ENCODE results near the gene NQO2. TPM values are rescaled to one million over a fixed set of nuclear protein-coding genes. Genes with fewer than 3 reads are reported as not detected.

The NQO2 gene
- total RNA-seq (10 to 100 TPM; 38.1 to 60.6 (median 46.8) TPM), polyA plus RNA-seq (71.0 TPM)
- long read RNA-seq, donor 1, full-length matches to known transcripts, result 50 of 73 reads
- long read RNA-seq, donor 1, partial matches to known transcripts, result 1 of 73 reads
- long read RNA-seq, donor 1, other reads (novel, unspliced or antisense), result 22 of 73 reads
- long read RNA-seq, donor 2, full-length matches to known transcripts, result 26 of 37 reads
- long read RNA-seq, donor 2, partial matches to known transcripts, result 0 of 37 reads
- long read RNA-seq, donor 2, other reads (novel, unspliced or antisense), result 11 of 37 reads
- long read RNA-seq, donor 3, full-length matches to known transcripts, result 54 of 79 reads
- long read RNA-seq, donor 3, partial matches to known transcripts, result 1 of 79 reads
- long read RNA-seq, donor 3, other reads (novel, unspliced or antisense), result 24 of 79 reads
- long read RNA-seq, donor 4, full-length matches to known transcripts, result 19 of 31 reads
- long read RNA-seq, donor 4, partial matches to known transcripts, result 1 of 31 reads
- long read RNA-seq, donor 4, other reads (novel, unspliced or antisense), result 11 of 31 reads

- H3K27me3 ChIP-seq (ENCODE audit: control insufficient read depth, insufficient read depth), result no peaks in the 10 kb centered on the region
- WGBS, result 5% methylated on average over 87 of the region's 87 CpGs
Observed at GRCh38 chr6:2999618-3000557, at the start of gene NQO2. TSS of gene NQO2 (plus strand) at chr6:2999894. CDS start at chr6:3006553, 6,659 bp downstream.

DNA sequence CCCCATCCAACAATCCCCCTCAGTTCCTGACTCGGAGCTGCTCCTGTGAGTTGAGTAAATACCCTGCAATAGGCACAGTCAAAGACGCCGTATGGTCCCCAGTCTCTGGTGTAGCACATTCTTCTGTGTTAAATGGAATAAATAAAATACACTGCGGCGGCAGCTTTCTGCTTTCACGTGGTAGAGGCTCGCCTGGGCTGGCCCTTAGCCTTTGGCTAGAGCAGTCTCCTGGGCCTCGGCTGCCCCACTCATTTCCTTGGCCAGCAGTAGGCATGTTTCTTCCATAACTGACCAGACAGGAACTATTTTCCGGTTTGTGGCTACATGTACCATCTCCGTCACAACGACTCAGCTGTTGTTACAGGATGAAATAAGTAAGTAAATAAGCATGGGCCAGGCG is 49.0 kb upstream of the NQO2 start:
- 85% methylated on average over 12 of the region's 12 CpGs for WGBS
- DNase-seq (peak in 1 of 3 donors; percentile 18), ATAC-seq (no peak)
- Histone ChIP-seq H3K4me3 (ENCODE audit: low read length) (no peak overlapping the region), H3K27ac (ENCODE audit: low read length) (no peak overlapping the region), H3K4me1 (ENCODE audit: control insufficient read depth, insufficient read depth, low read length) (no peaks in the 10 kb centered on the region), H3K27me3 (ENCODE audit: control insufficient read depth, insufficient read depth) (no peaks in the 10 kb centered on the region), H3K9me3 (ENCODE audit: control insufficient read depth, low read length) (no peaks in the 10 kb centered on the region)
- intact Hi-C loops (cut with DNase I), result loop anchor here in 2 of 4 donors (5.0 kb wide), 1 partner anchor 37 kb away; no protein-coding TSS in a partner anchor

More at GRCh38 chr6:2999618-3000557, at the start of gene NQO2:
- intact Hi-C loops (cut with DNase I), result loop anchor here (1.0 to 5.0 kb wide), 4 partner anchors 54 to 62 kb away; no protein-coding TSS in a partner anchor
- Histone ChIP-seq H3K9me3 (ENCODE audit: control insufficient read depth, low read length) (no peaks in the 10 kb centered on the region), H3K4me1 (ENCODE audit: control insufficient read depth, insufficient read depth, low read length) (peaks cover 2% of the 10 kb centered on the region), H3K27ac (ENCODE audit: low read length) (peak within 1 kb of the TSS; percentile 69), H3K4me3 (ENCODE audit: low read length) (peak within 1 kb of the TSS; percentile 74)
- DNase-seq, result peak; percentile 95 to 98 (median 98)
- peak; percentile 94 to 96 for ATAC-seq

GRCh38 chr6:2951728-2952127 is 48.0 kb upstream of the NQO2 start:
- H3K4me1 ChIP-seq (ENCODE audit: control insufficient read depth, insufficient read depth, low read length), result no peaks in the 10 kb centered on the region
- 79% methylated on average over 8 of the region's 8 CpGs for WGBS
- intact Hi-C loops (cut with DNase I), result loop anchor here in 2 of 4 donors (5.0 kb wide), 1 partner anchor 36 kb away; no protein-coding TSS in a partner anchor

DNA sequence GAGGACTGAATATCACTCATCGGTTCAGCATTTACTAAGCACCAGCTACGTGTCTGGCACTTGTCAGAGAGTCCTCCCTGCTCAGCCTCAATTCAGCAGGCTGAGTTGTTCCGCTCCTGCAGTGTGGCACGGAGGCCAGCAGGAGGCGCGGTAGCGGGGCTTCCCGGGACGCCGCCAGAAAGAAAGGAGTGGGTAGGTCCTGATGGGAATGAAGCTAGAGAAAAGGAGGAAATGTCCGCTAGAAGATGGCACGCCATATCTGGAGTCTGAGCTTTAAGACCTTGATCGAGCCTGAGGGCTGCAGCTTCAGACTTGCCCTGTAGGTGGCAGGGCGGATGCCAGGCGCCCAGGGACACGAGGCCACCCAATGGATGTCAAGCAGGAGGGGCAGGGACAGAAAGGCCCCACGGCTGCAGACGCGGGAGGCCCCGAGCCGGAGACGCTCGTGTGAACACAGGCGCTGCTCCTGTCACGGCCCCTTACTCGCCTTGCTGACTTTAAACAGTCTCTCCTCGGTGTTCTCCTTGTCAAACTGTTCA is 47.1 kb upstream of the NQO2 start:
- Histone ChIP-seq H3K9me3 (ENCODE audit: control insufficient read depth, low read length) (no peaks in the 10 kb centered on the region), H3K27ac (ENCODE audit: low read length) (peak overlapping the region; percentile 55), H3K27me3 (ENCODE audit: control insufficient read depth, insufficient read depth) (no peaks in the 10 kb centered on the region), H3K4me1 (ENCODE audit: control insufficient read depth, insufficient read depth, low read length) (peaks cover 3% of the 10 kb centered on the region), H3K4me3 (ENCODE audit: low read length) (no peak overlapping the region)
- intact Hi-C loops (cut with DNase I), result loop anchor here in 2 of 4 donors (5.0 kb wide), 1 partner anchor 35 kb away; no protein-coding TSS in a partner anchor
- WGBS, result 16% methylated on average over 27 of the region's 27 CpGs
- peak; percentile 77 to 90 (median 89) for DNase-seq
- peak; percentile 76 to 82 for ATAC-seq

More at GRCh38 chr6:2951728-2952127, 48.0 kb upstream of the NQO2 start:
- no peaks in the 10 kb centered on the region for H3K27me3 ChIP-seq (ENCODE audit: control insufficient read depth, insufficient read depth)
- H3K27ac ChIP-seq (ENCODE audit: low read length), result no peak overlapping the region
- ATAC-seq (peak in 1 of 2 donors; percentile 5), DNase-seq (peak in 2 of 3 donors; percentile 48 to 76)
- no peak overlapping the region for H3K4me3 ChIP-seq (ENCODE audit: low read length)
- no peaks in the 10 kb centered on the region for H3K9me3 ChIP-seq (ENCODE audit: control insufficient read depth, low read length)

GRCh38 chr6:2953098-2953497 is 46.6 kb upstream of the NQO2 start:
- Histone ChIP-seq H3K4me3 (ENCODE audit: low read length) (no peak overlapping the region), H3K27ac (ENCODE audit: low read length) (peak overlapping the region; percentile 55), H3K9me3 (ENCODE audit: control insufficient read depth, low read length) (no peaks in the 10 kb centered on the region), H3K4me1 (ENCODE audit: control insufficient read depth, insufficient read depth, low read length) (peaks cover 5% of the 10 kb centered on the region), H3K27me3 (ENCODE audit: control insufficient read depth, insufficient read depth) (no peaks in the 10 kb centered on the region)
- WGBS, result 91% methylated on average over 12 of the region's 12 CpGs
- intact Hi-C loops (cut with DNase I), result loop anchor here in 2 of 4 donors (5.0 kb wide), 1 partner anchor 34 kb away; no protein-coding TSS in a partner anchor
- ATAC-seq (no peak), DNase-seq (no peak)

GRCh38 chr6:2956930-2957685 is 42.6 kb upstream of the NQO2 start:
- intact Hi-C loops (cut with DNase I), result no loop called here
- ATAC-seq (no peak), DNase-seq (peak in 1 of 3 donors; percentile 61)
- H3K4me1 ChIP-seq (ENCODE audit: control insufficient read depth, insufficient read depth, low read length), result peaks cover 12% of the 10 kb centered on the region
- H3K9me3 ChIP-seq (ENCODE audit: control insufficient read depth, low read length), result no peaks in the 10 kb centered on the region
- no peaks in the 10 kb centered on the region for H3K27me3 ChIP-seq (ENCODE audit: control insufficient read depth, insufficient read depth)
- WGBS, result 60% methylated on average over 5 of the region's 5 CpGs
- no peak overlapping the region for H3K4me3 ChIP-seq (ENCODE audit: low read length)
- peak overlapping the region; percentile 88 for H3K27ac ChIP-seq (ENCODE audit: low read length)

DNA sequence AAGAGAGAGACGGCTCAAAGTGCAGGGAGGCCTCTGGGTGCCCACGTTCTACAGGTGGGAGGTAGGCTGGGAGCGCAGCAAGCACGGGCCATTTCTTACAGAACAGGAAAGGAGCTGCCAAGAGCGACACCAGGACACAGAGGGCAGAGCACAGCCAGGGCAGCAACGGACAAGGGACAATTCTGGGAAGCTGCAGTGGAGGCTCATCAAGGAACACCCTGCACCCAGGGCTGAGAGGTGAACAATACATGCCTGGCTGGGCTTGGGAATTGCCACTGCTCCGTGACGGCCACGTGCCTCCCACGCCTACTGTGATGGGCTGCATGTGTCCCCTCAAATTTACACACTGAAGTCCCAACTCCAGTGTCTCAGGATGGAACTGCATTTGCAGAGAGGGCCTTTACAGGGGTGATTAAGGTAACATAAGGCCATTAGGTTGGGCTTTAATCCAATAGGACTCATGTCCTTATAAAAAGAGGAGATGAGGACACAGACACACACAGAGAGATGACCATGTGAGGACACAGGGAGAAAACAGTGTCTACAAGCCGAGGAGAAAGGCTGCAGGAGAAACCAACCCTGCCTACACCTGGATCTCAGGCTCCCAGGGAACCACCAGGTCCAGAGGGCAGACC is 41.9 kb upstream of the NQO2 start:
- 55% methylated on average over 11 of the region's 11 CpGs for WGBS
- Histone ChIP-seq H3K27ac (ENCODE audit: low read length) (peak overlapping the region; percentile 88), H3K4me3 (ENCODE audit: low read length) (no peak overlapping the region), H3K27me3 (ENCODE audit: control insufficient read depth, insufficient read depth) (no peaks in the 10 kb centered on the region), H3K9me3 (ENCODE audit: control insufficient read depth, low read length) (no peaks in the 10 kb centered on the region), H3K4me1 (ENCODE audit: control insufficient read depth, insufficient read depth, low read length) (peaks cover 12% of the 10 kb centered on the region)
- ATAC-seq, result peak; percentile 77 to 87
- peak in 2 of 3 donors; percentile 76 for DNase-seq
- intact Hi-C loops (cut with DNase I), result no loop called here

DNA sequence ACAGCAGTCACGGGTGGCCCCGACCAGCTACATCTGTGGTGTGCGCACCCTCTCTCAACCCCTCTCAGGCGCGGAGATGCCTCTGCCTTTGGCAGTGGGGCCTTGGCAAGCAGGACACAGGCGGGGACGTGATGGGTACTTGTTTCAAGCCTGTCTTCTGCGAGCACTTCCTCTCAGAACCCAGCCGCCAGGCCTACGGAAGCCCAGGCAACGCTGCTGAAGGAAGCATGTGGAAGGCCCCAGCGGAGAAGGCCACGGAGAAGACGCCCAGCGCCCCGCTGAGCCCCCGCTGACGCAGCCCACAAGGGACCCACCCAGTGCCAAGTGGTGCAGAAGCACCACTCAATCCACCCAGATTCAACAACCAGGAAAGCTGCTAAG is 41.4 kb upstream of the NQO2 start:
- peaks cover 12% of the 10 kb centered on the region for H3K4me1 ChIP-seq (ENCODE audit: control insufficient read depth, insufficient read depth, low read length)
- 63% methylated on average over 17 of the region's 18 CpGs for WGBS
- no peaks in the 10 kb centered on the region for H3K9me3 ChIP-seq (ENCODE audit: control insufficient read depth, low read length)
- H3K4me3 ChIP-seq (ENCODE audit: low read length), result no peak overlapping the region
- DNase-seq (peak; percentile 57 to 81 (median 80)), ATAC-seq (peak; percentile 40 to 61)
- intact Hi-C loops (cut with DNase I), result no loop called here
- H3K27ac ChIP-seq (ENCODE audit: low read length), result peak overlapping the region; percentile 88
- no peaks in the 10 kb centered on the region for H3K27me3 ChIP-seq (ENCODE audit: control insufficient read depth, insufficient read depth)

- no peak for DNase-seq
- 83% methylated on average over 9 of the region's 9 CpGs for WGBS
- ATAC-seq, result no peak
- no peaks in the 10 kb centered on the region for H3K9me3 ChIP-seq (ENCODE audit: control insufficient read depth, low read length)
- no peaks in the 10 kb centered on the region for H3K27me3 ChIP-seq (ENCODE audit: control insufficient read depth, insufficient read depth)
- H3K4me3 ChIP-seq (ENCODE audit: low read length), result no peak overlapping the region
- peak overlapping the region; percentile 88 for H3K27ac ChIP-seq (ENCODE audit: low read length)
- H3K4me1 ChIP-seq (ENCODE audit: control insufficient read depth, insufficient read depth, low read length), result peaks cover 15% of the 10 kb centered on the region
- intact Hi-C loops (cut with DNase I), result no loop called here
Observed at GRCh38 chr6:2958776-2959175, 40.9 kb upstream of the NQO2 start.
